Measurements from ENCODE around the gene MAPKBP1.

DNA sequence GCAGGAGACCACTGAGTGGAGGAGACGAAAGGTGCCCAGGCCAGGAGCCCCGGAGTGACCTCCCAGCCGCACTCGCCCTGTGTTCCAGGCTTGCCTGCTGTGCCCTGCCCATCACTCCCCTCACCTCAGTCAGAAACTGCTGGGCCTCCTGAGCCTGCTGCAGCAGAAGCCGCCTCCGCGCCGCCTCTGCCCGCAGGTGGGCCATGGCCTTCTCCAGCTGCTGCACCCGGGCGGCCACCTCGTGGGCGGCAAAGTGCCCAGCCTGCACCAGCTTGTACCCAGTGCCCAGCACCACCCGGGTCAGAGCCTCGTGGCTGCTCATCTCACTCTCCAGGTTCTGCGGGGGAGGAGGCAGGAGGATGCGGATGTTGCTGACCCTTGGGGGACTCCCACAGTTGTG is 82.0 kb downstream of the MAPKBP1 start:
- TF ChIP-seq CTCF (IDR thresholded peaks at IDR 0.05) (no peak), POLR2A (IDR thresholded peaks at IDR 0.05) (no peak)
